HG03196 (cell line): ENCODE measurements around the gene IL34.

Experiments used
- ATAC-seq: cut with Tn5 transposase; IDR thresholded peaks from one replicate; pipeline ENCODE4 v1.9.1; 2021; ENCODE audit not compliant: unreplicated experiment

IL34 gene

DNA sequence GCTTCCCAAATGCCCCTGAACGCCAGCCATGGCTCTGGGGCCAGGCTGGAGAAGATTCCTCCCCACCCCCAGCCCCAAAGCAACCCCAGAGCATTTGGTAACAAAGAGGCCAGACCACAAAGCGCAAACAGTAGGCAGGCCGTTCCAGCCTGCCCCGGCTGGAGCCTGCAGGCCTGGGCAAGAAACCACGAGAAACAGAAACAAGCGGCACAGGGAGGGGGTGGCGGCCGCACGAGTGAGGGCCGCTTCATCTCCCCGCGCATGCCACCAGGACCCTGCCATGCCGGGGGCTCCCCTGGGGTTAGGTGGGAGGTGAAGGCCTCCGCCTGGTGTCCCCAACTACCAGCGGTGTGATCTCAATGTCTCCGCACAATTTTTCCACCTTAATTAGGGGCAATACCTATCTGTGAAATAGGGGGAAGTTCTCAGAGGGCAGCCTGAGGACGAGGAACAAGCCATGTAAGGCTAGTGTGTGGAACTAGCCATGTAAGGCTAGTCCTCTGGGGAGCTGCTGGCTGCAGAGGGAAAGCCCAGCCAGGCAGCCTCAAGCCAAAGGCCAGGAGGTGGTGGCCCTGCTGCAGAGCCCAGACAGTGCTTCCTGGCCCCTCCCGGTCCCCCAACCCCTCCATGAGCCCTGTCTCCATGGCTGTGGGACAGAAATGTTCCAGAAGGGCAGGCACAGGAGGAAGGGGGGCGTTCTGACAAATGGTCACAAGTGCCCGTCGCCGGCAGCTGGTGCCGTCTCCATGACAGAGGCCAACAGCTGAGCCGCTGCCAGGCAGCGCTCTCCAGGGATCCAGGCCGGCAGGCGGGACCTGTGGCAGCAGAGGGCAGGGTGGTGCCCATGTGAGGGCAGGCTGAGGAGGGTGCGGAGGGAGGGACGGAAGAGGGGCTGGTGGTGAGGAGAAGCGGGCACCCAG is 54.0 kb downstream of the IL34 start:
- no peak for ATAC-seq

DNA sequence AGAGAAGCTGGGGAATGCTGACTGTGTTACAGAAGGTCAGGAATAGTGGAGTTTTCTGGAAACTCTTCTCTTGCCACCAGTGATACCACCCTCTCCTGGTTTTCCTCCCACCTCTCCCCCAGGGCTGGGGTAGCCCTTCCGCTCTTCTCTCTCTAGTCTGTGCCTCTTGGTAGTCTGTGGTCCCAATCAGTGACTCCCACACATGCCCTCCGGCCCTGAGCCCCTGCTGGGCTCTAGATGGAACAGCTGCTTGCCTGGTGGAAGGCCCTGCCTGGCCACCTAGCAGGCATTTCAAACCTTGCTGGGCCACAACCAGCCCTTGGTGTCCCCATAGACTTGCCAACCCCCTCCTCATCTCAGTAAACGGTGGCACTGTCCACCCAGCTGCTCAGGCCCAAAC is 54.7 kb downstream of the IL34 start:
- ATAC-seq, result no peak

DNA sequence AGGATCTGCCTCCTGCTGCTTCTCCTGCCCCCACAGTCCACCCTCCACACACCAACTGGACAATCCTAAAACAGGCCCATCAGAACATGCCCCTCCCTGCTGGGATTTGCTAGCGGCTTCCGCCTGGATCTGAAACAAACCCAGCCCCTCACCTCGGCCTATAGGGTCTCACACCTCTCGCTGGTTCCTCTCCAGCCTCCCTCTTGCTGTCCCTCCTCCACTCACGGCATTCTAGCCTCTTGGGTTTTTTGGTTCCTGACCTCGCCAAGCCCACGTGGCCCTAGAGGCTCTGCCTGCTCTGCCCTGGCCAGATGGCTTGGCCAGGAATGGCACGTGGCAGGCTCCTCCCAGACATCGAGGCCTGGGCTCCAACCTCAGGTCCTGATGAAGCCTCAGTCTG is 55.2 kb downstream of the IL34 start:
- ATAC-seq, result no peak

DNA sequence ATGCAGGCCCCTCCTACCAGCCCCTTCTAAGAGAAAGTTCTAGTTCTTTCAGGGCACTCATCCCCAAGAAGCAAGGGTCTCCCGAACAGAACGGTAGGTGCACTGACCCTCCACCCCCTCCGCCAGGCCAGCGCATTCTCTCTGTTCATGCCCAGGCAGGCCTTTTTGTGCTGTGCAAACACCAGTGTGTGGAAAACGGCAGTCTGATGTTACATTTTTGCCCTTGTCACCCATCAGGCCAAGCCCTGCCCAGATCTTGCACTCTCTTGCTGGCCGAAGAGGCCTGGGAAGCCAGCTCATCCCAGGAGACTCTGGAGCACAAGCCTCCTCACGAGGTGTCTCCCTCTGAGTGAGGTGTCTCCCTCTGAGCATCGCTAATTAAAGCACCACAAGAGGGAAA is 55.6 kb downstream of the IL34 start:
- ATAC-seq, result no peak

DNA sequence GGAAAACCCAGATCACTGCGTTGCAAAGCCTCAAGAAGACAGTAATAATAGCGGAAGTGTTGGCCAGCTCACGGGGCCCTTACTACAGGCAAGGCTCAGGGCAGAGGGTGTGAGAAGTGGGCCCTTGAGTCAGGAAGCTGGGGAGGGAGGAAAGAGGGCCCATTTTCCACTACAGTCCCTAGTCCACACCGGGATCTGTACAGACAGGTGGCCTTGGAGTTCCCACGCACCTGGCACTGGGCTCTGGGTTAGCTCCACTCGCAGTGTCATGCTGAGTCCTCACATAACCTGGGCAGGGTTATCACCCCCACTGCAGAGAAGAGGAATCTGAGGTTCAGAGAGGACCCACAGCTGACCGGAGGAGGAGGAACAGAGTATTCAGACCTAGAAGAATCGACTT is 56.3 kb downstream of the IL34 start:
- ATAC-seq, result no peak

DNA sequence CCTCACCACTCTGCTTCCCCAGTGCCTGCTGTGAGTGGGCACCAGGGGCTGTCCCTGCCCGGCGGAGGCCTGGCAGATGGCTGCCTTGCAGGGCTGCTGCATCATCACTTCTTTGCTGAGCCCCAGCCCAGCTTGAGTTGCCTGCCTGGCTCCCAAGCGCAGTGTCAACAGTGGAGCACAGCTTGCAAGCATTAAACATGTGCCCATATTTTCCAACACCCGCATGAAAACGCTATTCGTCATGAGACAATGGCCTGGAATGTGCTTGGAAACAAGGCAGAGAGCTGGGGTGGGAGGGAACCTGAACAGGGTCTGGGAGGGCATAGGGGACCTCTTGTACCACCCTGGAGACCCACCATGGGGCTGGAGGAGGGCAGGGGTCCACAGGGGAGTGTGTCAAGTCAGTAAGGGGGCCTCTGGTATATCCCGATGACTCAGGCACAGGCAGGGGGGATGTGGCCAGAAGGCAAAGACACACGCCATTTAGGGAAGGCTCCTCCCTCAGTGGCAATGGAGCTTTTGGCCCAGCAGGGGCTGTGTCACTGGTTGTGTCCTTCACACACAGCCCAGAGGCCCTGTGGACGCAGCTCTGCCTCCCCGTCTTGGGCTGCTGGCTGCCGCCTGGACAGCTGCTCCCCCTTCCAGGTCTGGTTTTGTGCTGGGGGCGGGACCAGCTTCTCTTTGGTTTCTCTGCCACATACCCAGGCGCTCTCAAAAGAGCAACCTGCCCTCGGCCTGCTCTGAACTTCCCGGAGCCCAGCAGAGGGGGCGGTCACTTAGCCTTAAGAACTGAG is 56.9 kb downstream of the IL34 start:
- no peak for ATAC-seq

DNA sequence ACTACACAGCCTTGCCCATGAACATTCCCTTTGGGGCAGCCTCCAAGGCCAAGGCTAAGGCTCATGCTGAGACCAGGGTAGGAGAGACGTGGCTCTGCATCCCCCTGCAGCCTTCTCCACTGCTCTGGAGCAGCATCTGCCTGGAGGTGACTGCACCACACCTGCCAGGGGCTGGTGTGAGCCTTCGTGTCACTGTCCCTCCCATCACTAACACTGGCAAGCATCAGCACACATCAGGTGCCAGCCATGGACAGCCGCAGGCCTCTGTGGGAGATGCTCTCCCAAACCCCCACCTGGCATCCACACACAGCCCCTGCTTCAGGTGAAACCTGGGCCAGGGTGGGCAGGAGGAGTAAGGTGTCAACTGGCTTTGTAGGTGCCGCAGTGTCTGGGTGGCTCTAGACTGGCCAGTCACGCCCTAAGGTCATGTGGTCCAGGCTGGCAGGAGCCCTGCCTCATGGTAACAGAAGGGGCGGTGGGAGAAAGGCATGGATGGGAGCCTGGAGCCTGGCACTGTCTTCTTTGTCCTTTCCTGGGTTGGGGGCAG is 57.5 kb downstream of the IL34 start:
- no peak for ATAC-seq

DNA sequence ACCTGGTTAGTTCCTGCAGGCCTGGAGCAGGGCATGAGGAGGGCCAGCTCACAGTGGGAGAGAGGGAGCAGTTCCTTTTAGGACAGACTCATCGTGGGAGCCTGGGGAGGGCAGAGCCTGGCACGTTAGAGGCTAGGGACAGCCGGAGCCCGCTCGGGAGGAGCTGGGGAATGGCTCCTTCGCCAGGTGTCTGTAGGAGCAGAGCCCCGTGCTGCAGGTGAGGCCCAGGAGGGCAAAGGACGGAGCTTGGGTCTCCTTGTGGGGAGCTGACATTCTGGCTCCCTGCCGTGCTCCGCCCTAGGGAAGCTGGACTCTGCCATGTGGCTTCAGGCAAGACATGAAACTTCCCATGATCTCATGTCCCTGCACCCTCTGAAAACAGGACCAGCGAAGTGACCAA is 58.2 kb downstream of the IL34 start:
- no peak for ATAC-seq

DNA sequence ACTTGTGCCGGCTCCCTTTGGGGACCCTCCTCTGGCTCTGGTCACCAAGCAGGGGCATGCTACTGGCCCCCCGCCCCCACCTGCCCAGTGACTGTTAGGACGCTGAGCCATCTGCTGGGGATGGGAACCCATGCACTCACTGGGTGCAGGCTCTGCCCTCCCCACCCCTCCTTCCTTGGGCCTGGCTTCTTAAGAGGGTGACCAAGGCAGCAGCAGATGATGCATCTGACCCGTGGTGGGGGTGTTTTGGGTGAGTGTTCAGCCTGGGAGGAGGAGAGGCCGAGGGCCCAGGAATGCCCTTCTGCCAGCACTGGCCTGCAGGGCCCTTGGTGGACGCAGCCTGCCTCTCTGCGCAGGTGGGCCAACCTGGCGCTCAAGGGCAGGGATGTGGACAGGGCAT is 58.7 kb downstream of the IL34 start:
- no peak for ATAC-seq

DNA sequence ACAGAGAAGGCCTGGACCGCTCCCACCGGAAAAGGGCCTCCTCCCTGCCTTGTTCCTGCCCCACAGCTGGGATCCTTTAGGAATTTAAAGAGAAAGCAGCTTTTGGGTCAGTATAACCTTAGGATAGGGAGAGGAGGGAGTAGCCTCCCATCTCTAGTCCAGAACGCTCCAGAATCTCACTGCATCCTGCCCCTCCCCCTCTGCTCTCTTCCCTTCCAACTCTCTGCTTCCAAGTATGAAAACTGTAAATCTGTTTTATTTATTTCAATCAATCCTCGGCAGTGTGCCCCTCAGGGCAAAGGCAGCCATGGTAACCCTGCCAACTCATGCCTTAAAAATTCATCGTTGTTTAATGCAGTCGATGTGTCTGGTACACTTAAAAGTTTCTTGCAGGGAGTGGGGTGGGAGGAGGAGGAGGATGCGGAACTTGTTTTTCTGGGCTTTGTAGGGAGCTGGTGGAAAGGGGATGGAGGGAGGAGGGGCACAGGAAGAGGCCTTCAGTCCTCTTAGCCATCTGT is 60.6 kb downstream of the IL34 start:
- no peak for ATAC-seq

DNA sequence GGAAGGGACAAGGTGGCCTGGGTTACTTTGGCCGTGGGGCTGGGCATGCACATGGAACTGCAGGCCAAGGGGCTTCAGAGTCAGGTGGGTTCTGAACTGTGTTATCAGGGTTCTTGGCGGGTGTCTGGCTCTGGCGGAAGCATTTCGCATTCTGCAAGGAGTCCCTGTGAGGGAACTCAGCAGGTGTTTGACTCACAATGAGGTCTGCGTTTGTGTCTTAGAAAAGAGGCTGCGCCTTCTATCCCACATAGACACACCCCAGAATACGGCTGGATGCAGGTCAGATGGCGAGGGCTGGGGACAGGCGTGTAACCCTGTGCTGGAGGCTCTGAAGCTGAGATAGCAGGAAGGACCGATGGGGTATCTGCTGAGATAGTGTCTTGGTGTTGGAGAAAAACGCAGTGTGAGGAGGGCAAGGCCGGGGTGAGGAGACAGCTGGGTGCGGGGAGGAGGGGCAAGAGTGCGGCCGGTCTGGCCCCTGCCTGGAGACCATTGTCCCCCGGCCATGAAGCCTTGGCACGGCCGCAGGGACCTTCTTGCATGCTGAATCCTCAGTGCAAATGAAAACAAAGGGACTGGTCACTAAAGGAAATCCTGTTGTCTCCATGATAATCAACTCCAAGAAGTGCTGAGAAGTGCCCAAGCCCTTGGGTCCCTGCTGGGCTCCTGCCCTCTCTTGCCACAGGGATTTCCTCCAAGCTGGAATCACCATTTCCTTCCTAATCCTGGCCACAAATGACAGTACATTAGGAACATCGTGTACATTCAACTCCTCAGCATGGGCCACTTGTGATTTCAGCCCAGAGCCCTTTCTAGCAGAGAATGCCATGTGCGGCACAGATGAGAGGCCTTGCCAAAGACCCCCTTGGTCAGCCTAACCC is 62.2 kb downstream of the IL34 start:
- ATAC-seq, result no peak

DNA sequence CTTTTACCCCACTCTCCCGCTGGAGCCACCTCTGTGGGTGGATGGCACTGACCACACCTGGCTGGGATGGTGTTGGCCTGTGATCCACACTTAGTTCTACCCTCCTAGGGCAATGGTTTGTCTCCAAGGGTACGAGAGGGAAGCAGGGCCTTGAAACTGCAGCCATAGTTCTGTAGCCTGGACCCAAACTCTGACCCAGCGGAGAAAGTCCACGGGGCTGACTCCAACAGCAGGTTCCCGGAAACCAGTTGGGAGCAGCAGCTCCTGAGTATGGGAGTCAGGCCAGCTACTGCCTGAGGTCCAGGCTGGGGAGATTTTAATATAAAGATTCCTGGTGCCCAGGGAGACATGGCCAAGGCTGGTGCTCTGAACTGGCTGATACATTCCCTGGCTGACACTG is 63.1 kb downstream of the IL34 start:
- ATAC-seq, result no peak

DNA sequence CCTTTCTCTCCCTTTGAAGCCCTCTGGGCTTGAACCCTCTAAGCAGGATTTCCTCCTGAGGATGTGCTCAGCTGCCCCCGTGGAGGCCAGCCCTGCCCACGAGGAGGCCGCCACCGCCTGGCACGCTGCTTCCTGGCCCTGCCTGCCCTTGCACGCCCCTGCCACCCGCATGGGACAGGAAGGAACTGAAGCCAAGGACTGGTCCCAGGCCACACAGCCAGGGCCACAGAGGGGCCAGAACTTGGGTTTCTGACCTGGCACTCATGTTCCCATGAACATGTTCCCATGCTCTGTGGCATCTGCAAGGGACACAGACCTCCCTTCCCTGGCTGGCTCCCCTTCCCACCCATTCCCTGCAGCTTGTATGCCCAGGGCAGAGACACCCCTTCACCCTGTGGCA is 63.6 kb downstream of the IL34 start:
- ATAC-seq, result no peak
